GM19463 (cell line): ENCODE measurements around the gene AANAT.
A peak's percentile ranks its signal among the peaks of the same experiment; 100 is the strongest.

Experiments
- ATAC-seq: cut with Tn5 transposase; IDR thresholded peaks from one replicate; pipeline ENCODE4 v1.9.1; 2021; ENCODE audit warnings: mild to moderate bottlenecking, moderate library complexity; ENCODE audit not compliant: unreplicated experiment

Gene AANAT

DNA sequence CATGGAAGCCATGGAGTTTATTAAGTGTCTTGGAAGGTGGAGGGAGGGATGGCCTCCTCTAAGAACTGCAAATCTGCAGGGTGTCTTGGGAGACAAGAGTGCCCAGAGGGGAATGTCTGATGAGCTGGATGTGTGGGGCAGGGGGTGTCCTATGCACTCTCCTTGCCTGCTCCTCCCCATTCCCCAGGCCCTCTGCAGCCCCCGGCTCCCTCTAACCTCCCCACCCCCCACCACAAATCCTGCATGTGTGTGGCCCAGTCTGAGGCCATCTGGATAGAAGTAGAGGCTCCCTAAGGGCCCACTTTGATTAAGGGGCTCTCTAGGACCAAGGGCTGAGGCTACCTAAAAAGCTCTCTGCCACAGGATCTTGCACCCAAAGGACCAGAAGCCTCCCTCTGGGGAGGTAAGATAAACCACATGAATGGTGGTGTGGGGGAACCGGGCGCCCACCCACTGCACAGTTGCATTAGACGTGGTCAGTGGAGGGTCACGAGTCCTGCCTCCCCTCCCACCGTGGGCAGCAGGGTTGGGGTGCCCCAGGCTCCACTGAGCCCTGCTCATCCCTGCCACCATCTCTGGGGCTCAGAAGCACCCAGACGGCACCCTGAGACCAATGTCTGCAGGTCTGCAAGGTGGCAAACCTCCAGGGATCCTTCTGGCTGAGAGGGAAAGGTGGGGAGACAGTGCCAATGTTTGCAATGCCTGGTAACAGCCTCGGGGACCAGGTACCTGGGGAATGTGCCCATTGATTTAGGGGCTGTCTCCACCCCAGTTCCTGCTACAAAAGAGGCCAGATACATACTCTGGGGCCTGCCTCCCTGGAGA is 618 bp downstream of the AANAT start:
- ATAC-seq = no peak

GRCh38 chr17:76468634-76469010 is 1.2 kb downstream of the AANAT start:
- ATAC-seq = no peak

DNA sequence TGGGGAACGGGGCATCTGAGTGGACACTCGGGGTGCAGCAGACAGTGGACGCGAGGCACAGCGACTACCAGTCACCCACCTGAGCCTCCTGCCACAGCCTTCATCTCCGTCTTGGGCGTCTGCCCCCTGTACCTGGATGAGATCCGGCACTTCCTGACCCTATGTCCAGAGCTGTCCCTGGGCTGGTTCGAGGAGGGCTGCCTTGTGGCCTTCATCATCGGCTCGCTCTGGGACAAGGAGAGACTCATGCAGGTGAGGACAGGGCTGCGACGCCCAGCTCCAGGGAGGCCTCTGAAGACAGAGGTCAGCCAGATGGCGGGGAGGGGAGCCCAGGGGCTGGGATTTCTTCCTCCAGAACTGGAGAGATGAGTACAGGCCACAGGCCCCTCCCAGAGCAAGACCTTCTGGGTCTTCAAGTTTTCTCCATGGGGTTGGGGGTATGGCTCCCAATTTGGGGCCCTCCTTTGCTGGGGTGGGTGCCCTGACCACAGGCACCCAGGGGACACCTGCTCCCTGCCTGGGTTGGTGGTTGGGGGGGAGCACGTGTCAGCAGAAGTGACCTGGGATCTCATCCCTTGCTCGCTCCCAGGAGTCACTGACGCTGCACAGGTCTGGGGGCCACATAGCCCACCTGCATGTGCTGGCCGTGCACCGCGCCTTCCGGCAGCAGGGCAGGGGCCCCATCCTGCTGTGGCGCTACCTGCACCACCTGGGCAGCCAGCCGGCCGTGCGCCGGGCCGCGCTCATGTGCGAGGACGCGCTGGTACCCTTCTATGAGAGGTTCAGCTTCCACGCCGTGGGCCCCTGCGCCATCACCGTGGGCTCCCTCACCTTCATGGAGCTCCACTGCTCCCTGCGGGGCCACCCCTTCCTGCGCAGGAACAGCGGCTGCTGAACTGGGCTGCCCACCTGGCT is 1.9 kb downstream of the AANAT start:
- ATAC-seq = no peak

DNA sequence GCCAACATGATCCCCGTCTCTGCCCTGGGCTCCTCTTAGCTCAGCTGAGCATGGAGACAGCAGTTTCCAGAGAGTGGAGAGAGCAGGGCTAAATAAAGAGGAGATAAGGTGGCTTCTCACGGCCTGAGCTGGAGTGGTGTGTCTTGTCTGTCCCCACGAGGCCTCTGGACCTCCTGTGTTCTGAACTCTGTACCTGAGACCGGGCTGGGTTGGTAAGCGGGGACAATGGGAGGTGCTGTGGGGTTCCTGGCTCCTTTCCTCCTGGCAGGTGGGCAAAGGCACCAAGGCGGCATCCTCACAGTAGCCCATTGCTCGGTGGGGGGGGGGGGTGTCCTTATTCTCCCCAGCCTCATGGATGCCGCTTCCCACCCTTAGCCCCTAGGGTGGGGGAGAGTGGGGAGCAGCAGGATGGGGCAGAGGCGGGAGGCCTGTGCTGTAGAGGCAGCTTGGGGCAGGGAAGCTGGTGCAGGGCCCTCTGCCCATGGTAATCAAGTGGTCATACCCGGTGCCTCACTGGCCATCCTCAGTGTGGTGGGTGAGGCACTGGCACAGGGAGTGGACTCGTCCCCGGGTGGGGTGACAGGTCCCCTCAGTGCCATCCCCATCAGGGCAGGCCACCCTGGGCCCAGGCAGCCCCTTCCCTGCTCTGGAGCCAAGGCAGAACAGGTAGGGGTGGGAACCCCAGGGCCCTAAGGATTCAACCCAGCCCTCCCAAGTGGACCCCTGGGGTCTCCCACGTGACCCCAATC is 2.8 kb downstream of the AANAT start:
- ATAC-seq = no peak

- ATAC-seq = no peak
Measured at GRCh38 chr17:76471498-76472257, 4.3 kb downstream of the AANAT start.

DNA sequence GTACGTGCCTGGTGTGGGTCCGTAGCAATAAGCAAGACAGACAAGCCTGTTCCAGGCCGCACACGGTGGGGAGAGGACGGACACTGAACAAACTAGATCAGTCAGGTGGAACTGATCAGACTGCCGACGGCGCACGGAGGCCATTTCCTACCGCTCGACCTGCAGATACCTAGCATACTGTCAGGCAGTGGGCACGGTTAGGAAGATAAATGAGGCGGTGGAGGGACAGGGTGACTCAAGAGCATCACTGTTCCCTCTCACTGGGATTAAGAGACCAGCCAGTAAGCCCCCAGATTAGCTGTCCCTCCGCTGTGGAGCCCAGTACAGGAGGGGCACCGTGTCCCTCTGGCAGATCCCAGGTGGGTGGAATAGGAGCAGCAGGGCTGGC is 4.8 kb downstream of the AANAT start:
- no peak for ATAC-seq

- no peak for ATAC-seq
Measured at GRCh38 chr17:76472726-76473125, 5.3 kb downstream of the AANAT start.

DNA sequence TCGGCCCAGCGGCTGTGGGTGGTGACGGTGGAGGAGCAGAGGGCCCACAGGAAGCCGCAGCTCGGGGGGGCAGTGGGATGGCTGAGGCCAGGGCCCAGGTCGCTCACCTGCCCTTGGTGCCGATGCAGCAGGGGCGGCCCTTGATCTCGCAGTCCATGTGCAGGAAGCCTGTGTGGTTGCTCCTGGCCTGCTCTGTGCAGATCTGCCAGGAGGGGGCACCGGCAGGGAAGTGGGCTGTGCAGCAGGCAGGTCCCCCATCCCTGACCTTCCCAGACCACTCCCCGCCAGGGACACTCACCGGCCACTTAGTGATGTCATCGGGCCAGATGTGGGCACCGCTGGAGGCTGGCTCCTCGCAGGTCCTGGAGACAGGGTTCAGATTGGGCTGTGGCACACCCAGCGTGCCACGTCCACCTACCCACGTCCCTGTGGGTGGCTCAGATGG is 6.2 kb downstream of the AANAT start:
- ATAC-seq = no peak

- ATAC-seq = no peak
Measured at GRCh38 chr17:76474238-76474637, 6.8 kb downstream of the AANAT start.

GRCh38 chr17:76474894-76475293 is 7.5 kb downstream of the AANAT start:
- no peak for ATAC-seq

DNA sequence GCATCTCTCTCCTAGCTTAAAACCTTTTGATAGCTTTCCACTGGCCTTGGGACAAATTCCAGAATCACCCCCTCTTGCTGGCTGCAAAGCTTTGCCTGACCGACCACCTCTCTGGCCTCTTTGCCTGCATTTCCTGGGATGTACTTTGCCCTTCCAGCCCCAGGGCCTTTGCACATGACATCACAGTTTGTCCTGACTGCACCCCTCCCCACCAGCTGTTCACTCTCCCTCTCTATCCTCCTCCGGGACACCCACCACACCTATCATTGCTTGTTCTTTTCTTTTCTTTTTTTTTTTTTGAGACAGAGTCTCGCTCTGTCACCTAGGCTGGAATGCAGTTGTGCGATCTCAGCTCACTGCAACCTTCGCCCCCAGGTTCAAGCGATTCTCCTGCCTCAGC is 7.9 kb downstream of the AANAT start:
- ATAC-seq = no peak

- ATAC-seq = no peak
Measured at GRCh38 chr17:76476736-76477135, 9.3 kb downstream of the AANAT start.

DNA sequence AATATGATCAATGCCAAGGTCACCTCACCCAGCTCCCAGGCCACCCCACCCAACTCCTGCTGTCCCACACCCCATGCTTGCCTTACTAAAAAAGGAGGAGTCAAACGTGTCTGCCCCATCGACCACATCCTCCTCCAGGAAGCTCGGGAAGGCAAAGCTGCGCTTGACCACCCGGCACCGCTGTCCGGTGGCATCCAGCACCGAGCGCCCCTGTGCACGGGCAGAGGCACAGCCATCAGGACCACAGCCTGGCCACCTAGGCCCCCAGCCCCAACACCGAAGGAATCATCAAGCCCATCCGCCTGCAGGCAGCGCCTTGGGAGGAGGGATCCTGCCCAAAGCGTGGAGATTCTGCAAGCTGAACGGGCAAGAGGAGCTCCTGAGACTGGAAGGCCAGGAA is 10.2 kb downstream of the AANAT start:
- ATAC-seq = no peak

GRCh38 chr17:76478097-76478496 is 10.7 kb downstream of the AANAT start:
- no peak for ATAC-seq

- ATAC-seq = no peak
Measured at GRCh38 chr17:76478730-76479514, 11.5 kb downstream of the AANAT start.

DNA sequence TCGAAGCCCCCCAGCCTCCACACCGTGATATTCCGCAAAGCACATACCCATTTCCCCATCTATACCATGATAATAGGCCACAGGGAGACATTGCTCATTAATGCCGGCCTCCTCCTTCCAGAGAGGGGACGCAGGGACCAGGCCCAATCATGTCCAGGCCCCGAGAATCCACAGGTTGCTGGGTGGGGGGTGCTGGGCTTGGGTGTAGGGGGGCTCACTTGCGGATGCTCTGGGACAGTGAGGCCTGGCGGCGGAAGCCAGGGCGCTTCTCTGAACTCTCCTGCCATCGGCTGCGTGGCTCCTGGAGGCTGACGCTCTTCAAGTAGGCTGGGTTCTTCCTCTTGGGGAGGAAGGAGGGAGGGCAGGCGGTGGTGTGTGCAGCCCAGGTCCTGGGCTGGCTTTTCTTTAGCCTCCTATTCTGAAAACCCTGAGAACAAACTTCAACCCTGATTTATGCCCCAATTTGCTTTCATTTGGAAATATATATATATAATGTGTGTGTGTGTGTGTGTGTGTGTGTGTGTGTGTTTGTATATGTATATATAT is 12.2 kb downstream of the AANAT start:
- ATAC-seq = no peak

DNA sequence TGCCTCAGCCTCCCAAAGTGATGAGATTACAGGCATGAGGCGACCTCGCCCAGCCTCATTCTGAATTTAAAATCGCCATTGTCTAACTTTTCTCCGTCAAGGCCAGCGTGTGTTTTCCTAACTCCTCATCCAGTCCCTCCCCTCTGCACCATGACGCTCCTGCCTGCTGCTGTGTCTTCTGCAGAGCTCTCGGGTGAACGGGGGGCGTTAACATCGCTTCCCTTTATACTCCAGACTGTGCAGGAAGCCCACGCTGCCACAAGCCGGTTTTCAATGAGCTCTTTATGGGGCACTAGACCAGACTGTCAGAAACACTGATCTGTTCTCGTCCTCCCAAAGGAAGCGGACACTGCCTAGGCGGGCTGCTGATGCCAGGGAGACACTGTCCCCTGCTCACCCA is 13.2 kb downstream of the AANAT start:
- no peak for ATAC-seq

DNA sequence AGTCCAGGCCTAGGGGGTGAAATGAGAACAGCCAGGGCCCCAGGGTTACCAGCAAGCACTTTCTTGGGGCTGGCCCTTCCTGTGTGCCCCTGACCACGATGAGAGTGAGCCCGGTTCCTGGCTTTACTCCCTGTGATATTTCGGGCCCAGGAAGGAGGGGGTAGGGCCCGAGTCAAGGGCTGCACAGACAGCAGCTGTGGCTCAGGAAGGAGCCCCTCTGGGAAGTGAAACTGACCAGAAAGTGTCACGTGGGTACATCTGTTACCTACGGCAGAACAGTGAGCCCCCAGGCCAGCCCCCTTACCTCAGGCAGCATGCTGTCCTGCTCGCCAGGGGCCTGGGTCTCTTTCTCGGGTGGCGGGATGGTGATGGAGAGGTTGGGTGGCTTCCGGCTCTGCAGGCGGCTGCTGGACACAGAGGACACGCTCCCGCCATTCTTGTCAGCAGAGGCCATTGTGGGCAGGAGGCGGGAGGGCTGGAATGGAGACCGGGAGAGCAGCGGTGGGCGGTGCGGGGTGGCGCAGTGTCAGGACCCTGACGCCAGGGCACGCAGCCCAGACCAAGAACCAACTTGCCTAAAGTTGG is 13.8 kb downstream of the AANAT start:
- ATAC-seq = peak; percentile 58

DNA sequence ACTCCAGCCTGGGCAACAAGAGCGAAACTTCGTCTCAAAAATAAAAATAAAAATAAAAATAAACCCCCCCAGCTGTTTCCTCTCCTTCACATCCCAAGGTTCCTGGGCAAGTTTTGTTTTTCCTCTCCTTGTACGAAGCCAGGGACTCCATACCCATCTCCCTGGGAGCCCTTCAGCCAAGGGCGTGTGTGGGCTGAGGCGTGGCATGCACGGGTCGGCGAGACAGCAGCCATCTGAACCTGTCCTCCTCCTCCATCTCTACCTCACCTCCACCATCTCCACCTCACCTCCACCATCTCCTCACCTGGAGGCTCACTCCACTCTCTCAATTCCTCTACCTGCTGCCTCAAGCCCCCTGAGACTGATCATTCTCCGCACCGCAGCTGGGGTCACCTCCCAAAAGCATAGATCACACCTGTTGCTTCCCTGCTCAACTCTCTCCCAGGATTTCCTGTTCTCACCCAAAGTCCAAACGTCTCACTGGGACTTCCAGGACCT is 16.9 kb downstream of the AANAT start:
- no peak for ATAC-seq
